GM12892 (cell line): ENCODE results near the gene ARHGAP32.

ENCODE experiments used
- DNase-seq: peaks from one replicate; pipeline ENCODE4 v3.0.0; 2011; ENCODE audit not compliant: insufficient read length
- FAIRE-seq: peaks from 2 replicates; lab custom pipeline; 2011; peaks lifted over from hg19 to GRCh38; lab: Jason Lieb, UNC
- POLR2A ChIP-seq: IDR thresholded peaks from 2 replicates; pipeline ENCODE4 v1.6.1; 2011; ENCODE audit warnings: low read depth, low read length, control low read depth
- POLR2AphosphoS5 ChIP-seq: IDR thresholded peaks from 2 replicates; pipeline ENCODE4 v1.6.1; 2011; ENCODE audit warnings: low read depth, low read length, control low read depth
- TAF1 ChIP-seq: IDR thresholded peaks from 2 replicates; pipeline ENCODE4 v1.6.1; 2011; ENCODE audit warnings: low read depth, mild to moderate bottlenecking, control low read depth, low read length, borderline replicate concordance

Gene ARHGAP32

GRCh38 chr11:128931066-128931465 lies 261.1 kb downstream of the ARHGAP32 start:
- DNase-seq, result no peak
- TF ChIP-seq POLR2AphosphoS5 (no peak), POLR2A (no peak), TAF1 (no peak)
- no peak for FAIRE-seq

GRCh38 chr11:128929991-128930390 lies 262.1 kb downstream of the ARHGAP32 start:
- DNase-seq (no peak), FAIRE-seq (no peak)
- no peak for TF ChIP-seq POLR2A
- no peak for TF ChIP-seq TAF1
- TF ChIP-seq POLR2AphosphoS5, result no peak

GRCh38 chr11:128929468-128929867 lies 262.7 kb downstream of the ARHGAP32 start:
- no peak for TF ChIP-seq POLR2AphosphoS5
- no peak for TF ChIP-seq POLR2A
- TF ChIP-seq TAF1, result no peak
- FAIRE-seq, result peak; percentile 50
- DNase-seq, result no peak

- FAIRE-seq, result peak; percentile 42
These were observed 263.7 kb downstream of the ARHGAP32 start for GRCh38 chr11:128928400-128928799.

GRCh38 chr11:128927683-128928336 lies 264.3 kb downstream of the ARHGAP32 start:
- FAIRE-seq (peak; percentile 30), DNase-seq (no peak)
- no peak for TF ChIP-seq POLR2AphosphoS5
- no peak for TF ChIP-seq TAF1
- TF ChIP-seq POLR2A, result no peak

More at GRCh38 chr11:128928400-128928799, 263.7 kb downstream of the ARHGAP32 start:
- peak; percentile 59 for DNase-seq
- no peak for TF ChIP-seq POLR2A
- TF ChIP-seq TAF1, result no peak
- no peak for TF ChIP-seq POLR2AphosphoS5

- no peak for FAIRE-seq
- no peak for TF ChIP-seq TAF1
- DNase-seq, result no peak
These were observed 265.0 kb downstream of the ARHGAP32 start for GRCh38 chr11:128927108-128927461.

GRCh38 chr11:128926437-128927107 lies 265.6 kb downstream of the ARHGAP32 start:
- TF ChIP-seq POLR2A (no peak), POLR2AphosphoS5 (no peak), TAF1 (no peak)
- no peak for DNase-seq
- FAIRE-seq, result no peak

GRCh38 chr11:128926000-128926399 lies 266.1 kb downstream of the ARHGAP32 start:
- DNase-seq, result no peak
- no peak for FAIRE-seq
- no peak for TF ChIP-seq POLR2AphosphoS5
- no peak for TF ChIP-seq TAF1
- TF ChIP-seq POLR2A, result no peak

GRCh38 chr11:128925250-128925600 lies 266.9 kb downstream of the ARHGAP32 start:
- TF ChIP-seq POLR2A (no peak), TAF1 (no peak), POLR2AphosphoS5 (no peak)
- FAIRE-seq (no peak), DNase-seq (no peak)

- TF ChIP-seq POLR2A (no peak), POLR2AphosphoS5 (no peak), TAF1 (no peak)
- no peak for DNase-seq
- FAIRE-seq, result no peak
These were observed 267.4 kb downstream of the ARHGAP32 start for GRCh38 chr11:128924510-128925249.

- no peak for TF ChIP-seq POLR2A
- TF ChIP-seq TAF1, result no peak
- TF ChIP-seq POLR2AphosphoS5, result no peak
- no peak for FAIRE-seq
- DNase-seq, result no peak
These were observed 268.0 kb downstream of the ARHGAP32 start for GRCh38 chr11:128924104-128924503.
